ENCODE data around the gene MLYCD. TPM values are rescaled to one million over a fixed set of nuclear protein-coding genes. Genes with fewer than 3 reads are reported as not detected.

MLYCD gene
- total RNA-seq, 1 donor from 2014 or later = 5.6 TPM

DNA sequence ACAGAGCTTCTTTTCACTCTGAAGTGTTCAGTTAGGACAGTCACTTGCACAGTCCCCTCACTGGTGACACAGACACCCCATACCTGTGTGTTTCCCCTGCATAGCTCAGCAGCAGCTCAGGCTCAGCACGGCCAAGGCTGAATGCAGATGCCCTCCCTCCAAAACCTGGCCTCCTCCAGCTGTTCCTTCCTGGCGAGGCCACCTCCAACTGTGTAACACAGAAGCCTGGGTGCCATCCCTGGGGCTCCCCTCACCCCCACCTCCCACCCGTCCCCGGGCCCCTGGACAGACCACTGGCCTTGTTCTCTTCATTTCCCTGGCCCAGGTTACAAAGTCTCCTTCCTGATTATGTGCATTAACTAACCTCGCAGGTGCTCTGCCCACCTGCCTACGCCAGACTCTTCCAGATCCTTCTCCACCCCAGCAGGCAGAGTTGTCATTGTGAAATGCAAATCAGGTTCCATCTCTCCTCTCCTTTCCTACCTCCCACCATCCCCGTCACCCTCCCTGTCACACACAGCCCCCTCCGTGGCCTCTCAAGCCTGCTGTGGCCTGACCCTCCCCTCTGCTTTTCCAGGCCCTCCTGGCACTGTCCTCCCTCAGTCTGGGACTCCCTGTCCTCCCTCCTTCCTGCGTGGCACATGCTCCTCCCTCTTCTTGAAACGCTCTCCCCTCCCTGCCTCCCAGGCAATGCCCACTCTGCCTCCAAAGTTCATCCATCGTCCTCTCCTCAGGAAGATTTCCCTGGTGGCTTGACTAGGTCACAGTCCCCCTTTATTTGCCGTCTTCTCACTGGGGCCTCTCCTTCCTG, 26.4 kb downstream of the MLYCD start:
- intact Hi-C loops (cut with micrococcal nuclease) = no loop called here

DNA sequence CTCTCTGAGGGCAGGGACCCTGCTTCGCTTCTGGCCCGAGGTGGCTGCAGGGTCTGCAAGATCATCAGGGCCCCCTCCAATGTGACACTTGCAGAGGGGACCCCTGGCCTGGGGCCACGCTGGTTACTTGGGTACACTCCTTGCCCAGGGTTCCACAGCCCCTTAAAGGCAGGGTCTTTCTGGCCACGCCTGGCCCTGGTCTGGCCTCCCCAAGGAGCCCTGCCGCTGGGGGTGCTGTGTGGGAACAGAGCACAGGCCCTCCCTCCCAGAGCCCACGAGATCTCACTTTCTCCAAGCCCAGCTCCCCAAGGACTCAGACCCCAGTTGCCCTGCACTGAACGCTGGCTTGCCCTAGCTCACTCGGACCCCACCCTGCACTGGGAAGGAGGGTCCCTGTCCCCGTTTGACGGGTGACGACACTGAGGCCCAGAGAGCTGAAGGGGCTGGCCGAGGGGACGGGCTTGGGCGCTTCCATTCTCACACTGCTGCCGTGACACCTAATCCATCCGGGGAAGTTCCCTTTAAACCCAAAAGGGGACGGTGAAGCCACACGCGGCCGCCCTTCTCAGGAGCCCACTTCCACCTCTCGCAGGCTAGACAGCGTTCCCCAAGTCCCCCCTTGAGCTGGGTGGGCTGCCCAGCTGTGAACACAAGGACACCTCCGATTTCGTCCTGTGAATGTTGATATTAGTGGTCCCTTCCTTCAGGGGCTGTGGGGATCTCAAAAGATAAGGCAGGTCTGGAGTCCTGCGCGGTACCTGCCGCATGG, 27.2 kb downstream of the MLYCD start:
- intact Hi-C loops (cut with micrococcal nuclease) = loop anchor here (1.0 kb wide), 2 partner anchors 27 to 100 kb away; partner anchors contain the start of gene OSGIN1

DNA sequence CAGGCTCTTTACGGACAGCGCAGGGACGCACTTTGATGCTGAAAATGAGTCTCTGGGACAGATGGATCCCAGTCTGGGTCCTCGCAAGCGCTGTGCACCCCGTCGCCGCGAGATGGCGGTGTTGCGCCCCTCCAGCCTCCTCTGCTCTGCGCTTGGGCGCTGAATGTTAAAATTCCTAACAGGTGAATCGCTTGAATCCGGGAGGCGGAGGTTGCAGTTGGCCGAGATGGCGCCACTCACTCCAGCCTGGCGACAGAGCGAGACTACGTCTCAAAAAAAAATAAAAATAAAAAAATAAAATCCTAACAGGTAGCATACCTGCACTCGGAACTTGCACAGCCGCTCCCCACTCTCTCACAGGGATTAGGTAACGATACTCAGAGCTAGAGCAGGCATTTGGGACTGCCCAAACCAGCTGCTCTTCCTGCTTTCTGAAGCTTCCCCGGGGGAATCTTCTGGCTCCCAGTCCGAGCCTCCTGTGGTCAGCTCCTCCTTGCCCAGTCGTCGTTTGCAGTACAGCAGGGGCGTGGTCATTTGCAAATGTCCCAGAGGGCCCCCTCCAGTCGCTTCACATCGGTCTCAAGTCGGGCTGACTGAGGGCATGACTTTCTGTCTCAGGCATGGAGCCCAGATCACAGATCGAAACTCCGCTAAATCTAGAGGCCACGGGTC, 27.9 kb downstream of the MLYCD start:
- intact Hi-C loops (cut with micrococcal nuclease) = loop anchor here (1.0 kb wide), 2 partner anchors 26 to 101 kb away; partner anchors contain the start of gene OSGIN1

DNA sequence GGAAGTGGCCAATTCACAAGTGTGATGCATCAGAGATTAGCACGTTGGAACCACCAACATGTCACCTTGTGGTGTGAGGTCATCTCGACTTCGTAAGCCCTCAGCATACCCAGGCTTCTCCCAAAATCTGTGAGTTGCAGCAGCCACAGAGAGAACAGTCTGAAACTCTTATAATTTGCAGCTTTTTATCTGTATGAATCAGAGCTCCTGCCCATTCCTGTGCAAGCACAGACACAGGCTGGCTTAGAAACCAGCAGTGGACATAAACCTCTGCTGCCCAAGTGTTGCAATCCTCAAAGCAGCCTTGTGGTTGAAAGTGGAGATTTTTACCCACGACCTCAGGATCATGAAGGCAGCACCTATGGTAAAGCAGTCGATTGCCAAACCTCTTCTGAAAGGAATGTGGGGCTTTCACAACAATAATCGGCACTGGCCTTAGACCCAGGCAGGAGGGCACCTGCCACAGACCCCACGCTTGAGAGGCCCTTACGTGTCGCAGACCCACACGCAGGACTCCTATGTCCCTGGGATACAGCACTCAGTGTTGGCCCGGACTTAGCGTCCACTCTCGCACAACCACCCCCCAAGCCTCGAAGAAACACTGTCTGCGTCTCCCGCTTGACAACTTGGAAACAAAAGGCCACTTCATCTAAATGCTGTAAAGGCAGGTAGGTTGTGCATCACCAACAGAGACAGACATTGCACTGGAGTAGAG, 29.6 kb downstream of the MLYCD start:
- intact Hi-C loops (cut with micrococcal nuclease) = no loop called here

DNA sequence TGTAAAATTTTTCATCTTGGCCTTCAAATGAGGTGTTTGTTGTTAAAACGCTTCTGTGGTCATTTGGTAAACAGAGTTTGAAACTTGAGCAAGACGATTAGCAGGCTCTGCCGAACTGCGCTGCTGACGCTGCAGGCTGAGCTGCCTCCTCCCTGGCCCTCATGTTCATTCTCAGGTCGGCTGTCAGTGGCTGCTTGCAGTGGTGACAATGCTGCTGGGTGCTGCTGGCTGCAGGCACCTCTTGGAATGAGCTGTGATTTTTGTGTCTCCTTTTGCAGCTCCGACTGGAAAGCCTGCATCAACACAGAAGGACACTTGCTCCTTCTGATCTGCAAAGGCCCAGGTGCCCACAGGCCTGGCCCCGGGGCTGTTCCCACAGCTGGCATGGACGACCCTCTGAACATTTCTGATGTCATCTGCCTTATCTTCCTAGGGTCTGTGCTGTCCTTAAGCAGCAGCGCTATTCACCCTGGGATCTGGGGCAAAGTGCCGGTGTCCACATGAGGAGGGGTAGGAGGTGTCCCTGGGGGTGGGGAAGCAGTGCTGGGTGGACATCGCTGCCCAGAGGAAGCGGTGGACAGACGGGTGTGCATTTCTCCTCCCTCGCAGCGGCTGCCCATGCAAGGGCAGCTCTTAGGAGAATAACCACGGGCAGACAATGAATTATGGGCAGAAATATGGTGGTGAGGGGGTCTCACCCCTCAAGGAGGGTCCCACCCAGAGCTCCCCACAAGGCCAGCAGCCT, 31.1 kb downstream of the MLYCD start:
- intact Hi-C loops (cut with micrococcal nuclease) = no loop called here

DNA sequence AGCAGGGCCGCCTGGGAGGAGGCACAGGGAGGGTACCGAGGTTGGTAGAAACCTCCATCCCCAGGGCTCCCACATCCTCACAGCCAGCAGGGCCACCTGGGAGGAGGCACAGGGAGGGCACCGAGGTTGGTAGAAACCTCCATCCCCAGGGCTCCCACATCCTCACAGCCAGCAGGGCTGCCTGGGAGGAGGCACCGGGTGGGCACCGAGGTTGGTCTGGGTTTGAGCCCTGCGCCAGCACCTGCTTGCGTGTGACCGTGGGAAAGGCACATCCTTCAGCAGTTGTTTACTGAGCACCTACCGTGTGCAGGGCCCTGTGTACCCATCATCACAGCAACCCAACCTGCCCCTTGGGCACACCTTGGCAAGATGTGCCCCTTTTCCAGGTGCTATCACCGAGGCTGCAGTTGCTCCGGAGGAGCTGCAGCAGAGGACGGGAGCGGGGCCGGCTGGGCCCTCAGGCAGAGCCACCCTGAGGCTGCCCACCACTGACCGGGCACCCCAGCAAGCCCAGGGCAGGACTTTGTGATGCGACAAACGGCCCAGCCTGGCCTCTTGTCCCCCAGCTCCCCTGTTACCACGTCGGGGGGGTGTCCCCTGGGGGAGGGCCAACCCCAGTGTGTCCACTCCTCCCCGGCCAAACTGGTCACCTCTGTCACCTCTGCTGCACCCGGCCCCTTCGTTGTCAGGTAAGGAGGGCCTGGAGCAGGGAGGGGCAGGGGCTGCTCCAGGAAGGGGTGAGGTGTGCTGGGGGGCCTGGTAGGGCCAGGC, 32.0 kb downstream of the MLYCD start:
- intact Hi-C loops (cut with micrococcal nuclease) = no loop called here

DNA sequence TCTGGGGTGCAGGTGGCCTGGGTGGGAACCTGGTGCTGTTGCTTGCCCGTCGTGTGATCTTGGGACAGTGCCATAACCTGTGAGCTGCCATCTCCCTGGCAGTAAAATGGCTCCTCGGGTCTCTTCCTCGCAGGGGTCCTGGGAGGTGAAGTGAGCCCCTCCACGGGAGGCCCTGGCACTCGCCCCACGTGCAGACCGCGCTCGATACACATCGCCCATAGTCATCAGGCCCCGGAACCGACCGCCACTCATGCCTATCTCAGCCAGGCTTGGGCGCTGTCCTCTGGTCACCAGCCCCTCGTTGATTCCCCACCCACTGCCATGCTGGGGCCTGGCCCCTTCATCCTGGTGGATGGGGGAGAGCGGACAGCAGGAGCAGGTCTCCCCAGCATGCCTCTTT, 32.6 kb downstream of the MLYCD start:
- intact Hi-C loops (cut with micrococcal nuclease) = no loop called here

DNA sequence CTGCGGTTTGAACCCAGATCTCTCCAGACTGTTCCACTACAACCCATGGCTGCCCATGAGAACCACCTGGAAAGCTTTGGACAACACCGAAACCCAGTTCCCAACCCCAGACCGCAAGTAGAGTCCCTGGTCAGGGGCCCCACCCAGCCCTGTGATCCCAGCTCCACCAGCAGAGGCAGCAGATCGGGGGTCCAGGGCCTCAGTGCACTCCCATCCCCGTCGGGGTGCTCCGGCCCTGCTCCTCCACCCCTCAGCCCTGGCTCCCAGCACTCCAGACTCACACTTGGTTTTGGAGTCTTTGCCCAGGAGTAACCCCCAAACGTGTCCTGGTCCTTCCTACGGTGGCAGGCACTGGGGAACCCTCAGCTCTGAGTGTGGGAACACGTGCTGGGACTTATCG, 33.4 kb downstream of the MLYCD start:
- intact Hi-C loops (cut with micrococcal nuclease) = no loop called here

DNA sequence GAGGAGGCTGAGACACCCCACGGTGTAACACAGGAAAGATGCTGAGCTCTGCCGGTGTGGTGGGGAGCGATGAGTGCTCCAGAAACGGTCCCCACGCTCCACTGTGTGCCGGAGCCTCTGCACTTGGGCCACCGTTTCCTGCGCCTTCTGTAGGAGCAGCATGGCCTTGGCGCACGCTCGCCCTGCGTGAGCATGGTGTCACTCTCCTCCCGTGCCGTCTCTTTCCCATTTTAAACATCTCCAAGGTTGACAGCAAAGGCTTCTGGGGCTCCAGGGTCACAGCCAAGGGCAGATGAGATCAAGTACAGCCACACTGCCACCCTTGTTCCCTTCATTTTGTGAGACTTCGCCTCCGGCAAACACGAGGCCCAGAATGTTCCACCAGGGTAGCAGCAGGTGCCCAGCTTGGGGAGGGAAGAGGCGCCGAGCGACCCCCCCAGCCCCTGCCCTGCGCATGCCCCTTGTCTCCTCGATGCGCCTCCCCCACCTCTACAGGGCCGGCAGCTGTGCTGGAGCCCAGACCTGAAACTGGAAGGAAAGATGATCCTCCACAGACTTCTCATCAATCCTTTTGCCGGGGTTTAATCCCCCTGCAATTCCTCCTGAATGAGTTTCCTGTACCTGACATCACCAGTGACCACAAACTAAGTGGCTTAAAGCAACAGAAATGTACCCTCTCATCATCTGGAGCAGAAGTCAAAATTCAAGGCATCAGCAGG, 34.2 kb downstream of the MLYCD start:
- intact Hi-C loops (cut with micrococcal nuclease) = no loop called here

DNA sequence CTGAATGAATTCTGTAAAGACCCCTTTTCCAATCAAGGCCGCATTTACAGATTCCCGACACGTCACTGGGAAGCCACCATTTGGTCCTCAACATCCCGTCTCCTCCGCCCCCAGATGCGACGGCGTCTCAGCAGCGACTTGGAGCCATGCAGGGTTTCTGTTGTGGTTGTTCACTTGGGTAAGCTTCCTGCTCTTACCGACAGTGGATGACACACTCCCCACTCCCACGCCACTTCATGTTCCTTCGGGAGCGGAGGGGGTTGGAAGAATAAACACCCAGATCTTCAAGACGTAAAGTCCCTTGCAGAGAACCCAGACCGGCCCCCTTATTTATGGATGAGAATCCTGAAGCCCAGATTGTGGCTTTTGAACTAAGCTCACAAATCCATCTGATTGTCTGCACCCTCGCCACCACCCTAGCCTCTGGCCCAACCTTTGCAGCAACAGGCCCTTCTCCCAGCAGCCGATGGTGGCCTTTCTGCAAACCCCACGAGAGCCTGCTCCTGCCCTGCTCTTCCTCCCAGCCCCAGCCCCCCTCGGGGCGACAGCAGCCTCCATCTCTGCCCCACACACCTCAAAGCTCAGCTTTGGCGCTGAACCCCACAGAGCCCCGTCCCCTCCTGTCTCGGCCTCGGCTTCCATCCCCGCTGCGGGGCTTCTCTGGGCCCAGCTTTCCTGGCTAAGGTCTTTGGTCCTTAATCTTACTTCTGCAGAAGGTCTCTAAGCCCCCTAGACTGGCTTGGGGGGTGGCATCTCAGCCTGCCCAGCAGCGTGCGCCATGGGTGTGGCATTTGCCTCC, 35.2 kb downstream of the MLYCD start:
- intact Hi-C loops (cut with micrococcal nuclease) = no loop called here

DNA sequence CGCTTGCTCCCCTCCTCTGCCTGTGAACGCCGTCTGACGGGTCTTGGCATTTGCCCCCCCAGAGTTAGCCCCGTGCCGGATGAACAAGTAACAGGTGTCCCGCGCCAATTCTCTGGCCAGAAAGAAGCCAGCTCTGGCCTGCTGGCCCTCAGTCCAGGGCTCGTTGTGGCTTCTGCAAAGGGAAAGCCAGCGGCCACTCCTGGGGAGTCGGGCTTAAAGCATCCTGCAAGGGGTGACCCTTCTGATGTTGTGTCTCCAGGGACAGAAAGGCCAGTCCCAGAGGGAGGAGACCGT, 35.7 kb downstream of the MLYCD start:
- intact Hi-C loops (cut with micrococcal nuclease) = no loop called here

DNA sequence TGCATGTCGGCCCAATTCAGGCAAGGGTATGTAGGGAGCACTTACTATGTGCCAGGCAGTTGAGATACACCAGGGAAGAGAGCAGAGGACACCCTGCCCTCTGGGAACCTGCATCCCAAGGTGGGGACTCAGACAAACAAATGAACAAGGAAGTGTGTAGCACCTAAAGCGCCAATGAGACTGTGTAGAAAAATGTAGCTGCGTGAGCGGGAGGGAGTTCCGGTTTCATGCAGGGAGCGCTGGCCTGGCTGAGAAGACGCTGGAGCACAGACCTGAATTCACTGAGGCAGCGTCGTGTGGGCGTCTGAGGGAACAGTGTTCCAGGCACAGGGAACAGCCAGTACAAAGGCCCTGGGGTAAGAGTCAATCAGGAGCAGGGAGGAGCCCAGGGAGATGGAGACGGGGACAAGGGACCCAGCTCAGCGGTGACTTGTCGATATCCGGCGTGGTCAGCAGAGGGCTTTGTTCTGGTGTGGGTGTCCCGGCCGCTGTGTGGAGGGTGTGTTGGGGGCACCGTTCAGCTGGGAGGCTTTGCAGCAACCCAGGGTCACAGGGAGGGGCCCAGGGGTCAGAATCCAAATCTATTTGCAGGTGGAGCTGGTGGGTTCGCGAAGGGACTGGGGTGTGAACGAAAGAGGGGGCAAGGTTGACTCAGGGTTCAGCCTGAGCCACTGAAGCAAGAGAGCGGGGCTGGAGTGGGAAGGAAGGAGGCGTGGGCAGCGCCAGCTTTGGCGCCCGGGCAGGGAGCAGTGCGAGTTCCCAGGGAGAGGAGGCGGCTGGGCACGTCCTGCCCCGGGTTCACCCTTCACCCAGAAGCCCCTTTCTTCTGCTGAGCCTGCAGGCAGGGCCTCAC, 36.3 kb downstream of the MLYCD start:
- intact Hi-C loops (cut with micrococcal nuclease) = no loop called here

DNA sequence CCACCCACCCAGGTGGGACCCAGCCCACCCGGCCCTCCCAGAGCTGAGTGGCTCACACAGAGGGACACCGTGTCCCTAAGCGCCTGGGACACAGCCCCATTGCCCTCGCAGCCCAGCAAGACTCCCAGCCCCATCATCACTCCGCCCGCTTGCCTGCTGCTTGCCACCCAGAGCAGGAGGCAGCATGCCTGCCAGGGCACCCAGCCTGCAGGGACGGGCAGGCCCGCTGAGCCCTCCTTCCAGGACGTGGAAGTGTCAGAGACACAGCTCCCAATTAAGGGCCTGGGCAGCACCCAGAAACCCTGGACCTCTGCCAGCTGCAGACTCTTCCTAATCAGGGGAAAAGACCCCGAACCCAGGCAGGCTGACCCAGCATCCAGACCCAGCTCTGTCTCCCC, 36.9 kb downstream of the MLYCD start:
- intact Hi-C loops (cut with micrococcal nuclease) = no loop called here

DNA sequence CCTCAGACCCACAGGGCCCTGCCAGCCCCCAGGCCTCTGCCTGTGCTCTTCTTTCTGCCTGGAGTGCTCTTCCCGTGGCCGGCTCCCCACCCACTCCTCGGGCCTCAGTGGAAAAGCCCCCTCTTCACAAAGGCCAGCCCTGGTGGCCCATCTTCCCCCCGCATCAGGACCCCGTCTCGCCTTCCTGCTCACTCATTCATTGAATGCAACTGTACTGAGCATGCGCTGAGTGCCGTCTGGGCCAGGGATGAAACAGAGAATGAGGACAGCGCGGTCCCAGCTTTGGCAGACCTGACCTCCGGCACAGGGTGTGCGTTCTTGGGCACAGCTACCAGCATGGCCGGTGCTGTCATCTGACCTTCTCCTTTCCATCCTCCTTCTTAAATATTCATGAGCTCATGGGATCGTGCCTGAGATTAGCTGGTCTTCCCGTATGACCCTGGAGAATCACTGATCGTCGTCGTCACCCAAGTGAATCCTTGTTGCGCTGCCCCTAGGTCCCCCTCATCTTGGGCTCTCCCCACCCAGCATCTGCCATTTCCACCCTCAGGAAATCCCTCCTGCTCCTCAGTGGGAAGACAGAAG, 37.8 kb downstream of the MLYCD start:
- intact Hi-C loops (cut with micrococcal nuclease) = no loop called here

DNA sequence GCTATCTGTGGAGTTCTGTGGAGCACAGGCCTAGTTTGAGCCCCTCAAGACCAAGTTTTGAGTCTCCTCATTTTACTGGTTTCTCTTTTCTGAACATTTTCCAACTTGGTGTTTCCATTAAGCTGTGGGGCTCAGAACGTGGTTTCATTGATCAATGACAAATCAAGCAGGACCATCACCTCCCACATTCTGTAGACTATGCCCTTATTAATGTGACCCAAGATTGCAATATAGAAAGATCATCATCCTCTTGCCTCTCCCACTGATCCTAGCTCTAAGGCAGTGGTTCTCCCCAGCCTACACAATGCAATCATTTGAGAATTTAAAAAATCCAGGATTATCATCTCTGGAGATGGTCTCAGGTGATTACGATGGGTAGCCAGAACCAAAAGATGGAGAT, 38.4 kb downstream of the MLYCD start:
- intact Hi-C loops (cut with micrococcal nuclease) = no loop called here

DNA sequence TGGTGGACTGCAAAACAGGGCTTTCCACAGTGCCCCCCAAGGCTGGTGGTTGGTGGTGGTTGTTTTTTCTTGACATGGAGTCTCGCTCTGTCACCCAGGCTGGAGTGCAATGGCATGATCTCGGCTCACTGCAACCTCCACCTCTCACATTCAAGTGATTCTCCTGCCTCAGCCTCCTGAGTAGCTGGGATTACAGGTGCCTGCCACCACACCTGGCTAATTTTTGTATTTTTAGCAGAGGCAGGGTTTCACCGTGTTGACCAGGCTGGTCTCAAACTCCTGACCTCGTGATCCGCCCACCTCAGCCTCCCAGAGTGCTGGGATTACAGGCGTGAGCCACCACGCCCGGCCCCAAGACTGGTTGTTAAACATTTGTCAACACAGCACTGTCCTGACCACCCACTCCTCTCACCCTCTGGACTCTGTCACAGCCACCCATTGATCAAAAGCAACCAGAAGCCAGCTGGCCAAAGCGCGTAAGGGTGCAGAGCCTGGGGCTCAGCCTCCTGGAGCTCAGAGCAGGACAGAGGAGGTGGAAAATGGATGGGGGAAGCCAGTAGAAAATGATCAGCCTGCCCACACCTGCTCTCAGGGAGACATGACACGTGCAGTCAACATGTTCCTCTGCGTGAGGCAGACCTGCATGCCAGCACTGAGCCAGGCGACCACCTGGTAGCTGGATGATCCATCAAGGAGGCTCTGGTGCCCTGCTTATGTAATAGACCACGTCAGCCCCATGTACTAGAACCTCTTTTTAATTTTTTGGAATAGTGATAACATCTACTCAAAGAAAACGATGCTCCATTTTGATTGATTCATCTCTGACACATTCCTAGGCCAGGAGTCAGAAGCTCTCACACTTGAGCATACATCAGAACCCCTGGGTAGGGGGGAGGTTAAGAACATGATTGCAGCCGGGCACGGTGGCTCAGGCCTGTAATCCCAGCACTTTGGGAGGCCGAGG, 39.3 kb downstream of the MLYCD start:
- intact Hi-C loops (cut with micrococcal nuclease) = no loop called here
